Parathyroid adenoma (tissue), 2 donors: ENCODE data around the gene POFUT2.

Experiments used
- H2AFZ ChIP-seq: fragments of 300-600 bp; sonication (generic); one replicate; pipeline ENCODE4 v1.7.0; 2017; ENCODE audit warnings: antibody characterized with exemption, mild to moderate bottlenecking
- H3K27ac ChIP-seq: fragments of 300-600 bp; sonication (generic); one replicate; pipeline ENCODE4 v1.7.0; 2017
- H3K27me3 ChIP-seq: fragments of 300-600 bp; sonication (generic); one replicate; pipeline ENCODE4 v1.7.0; 2017; ENCODE audit warnings: low read length; ENCODE audit not compliant: control insufficient read depth, insufficient read depth
- H3K36me3 ChIP-seq: fragments of 300-600 bp; sonication (generic); one replicate; pipeline ENCODE4 v1.7.0; 2017; ENCODE audit warnings: low read length; ENCODE audit not compliant: control insufficient read depth, insufficient read depth
- H3K4me1 ChIP-seq: fragments of 300-600 bp; sonication (generic); one replicate; pipeline ENCODE4 v1.7.0; 2017; ENCODE audit warnings: control low read depth
- H3K4me2 ChIP-seq: fragments of 300-600 bp; sonication (generic); one replicate; pipeline ENCODE4 v1.7.0; 2017; ENCODE audit warnings: low read length
- H3K4me3 ChIP-seq: fragments of 300-600 bp; sonication (generic); one replicate; pipeline ENCODE4 v1.7.0; 2017; ENCODE audit warnings: low read depth, low read length
- H3K79me2 ChIP-seq: fragments of 300-600 bp; sonication (generic); one replicate; pipeline ENCODE4 v1.7.0; 2017; ENCODE audit warnings: control low read depth
- H3K9ac ChIP-seq: fragments of 300-600 bp; sonication (generic); one replicate; pipeline ENCODE4 v1.7.0; 2017; ENCODE audit warnings: mild to moderate bottlenecking
- H3K9me3 ChIP-seq: fragments of 300-600 bp; sonication (generic); one replicate; pipeline ENCODE4 v1.7.0; 2017; ENCODE audit warnings: low read length; ENCODE audit not compliant: control insufficient read depth
- CTCF ChIP-seq: fragments of 300-600 bp; sonication (generic); IDR thresholded peaks from one replicate; pipeline ENCODE4 v1.7.0; 2017; ENCODE audit warnings: antibody characterized with exemption, mild to moderate bottlenecking
- donor health status: primary hyperparathyroidism.

POFUT2 gene

GRCh38 chr21:45259206-45259840 lies 28.4 kb downstream of the POFUT2 start:
- H3K27me3 ChIP-seq, result no peaks in the 10 kb centered on the region
- no peaks in the 10 kb centered on the region for H3K4me1 ChIP-seq
- no peaks in the 10 kb centered on the region for H3K36me3 ChIP-seq
- no peak for TF ChIP-seq CTCF
- H3K4me3 ChIP-seq, result no peak overlapping the region
- no peaks in the 10 kb centered on the region for H3K79me2 ChIP-seq
- no peak overlapping the region for H3K27ac ChIP-seq
- no peak overlapping the region for H3K9ac ChIP-seq
- no peak overlapping the region for H3K4me2 ChIP-seq
- H3K9me3 ChIP-seq, result no peaks in the 10 kb centered on the region
- H2AFZ ChIP-seq, result no peak overlapping the region

- H3K9ac ChIP-seq, result no peak overlapping the region
- H3K27ac ChIP-seq, result no peak overlapping the region
- H3K4me2 ChIP-seq, result no peak overlapping the region
- H3K79me2 ChIP-seq, result no peaks in the 10 kb centered on the region
- no peaks in the 10 kb centered on the region for H3K27me3 ChIP-seq
- TF ChIP-seq CTCF, result no peak
- no peaks in the 10 kb centered on the region for H3K9me3 ChIP-seq
- H3K4me1 ChIP-seq, result no peaks in the 10 kb centered on the region
- H2AFZ ChIP-seq, result no peak overlapping the region
- no peaks in the 10 kb centered on the region for H3K36me3 ChIP-seq
- no peak overlapping the region for H3K4me3 ChIP-seq
Measured at GRCh38 chr21:45258466-45258865, 29.2 kb downstream of the POFUT2 start.

GRCh38 chr21:45257673-45258341 lies 29.9 kb downstream of the POFUT2 start:
- H3K4me1 ChIP-seq, result no peaks in the 10 kb centered on the region
- no peak overlapping the region for H2AFZ ChIP-seq
- H3K36me3 ChIP-seq, result no peaks in the 10 kb centered on the region
- no peaks in the 10 kb centered on the region for H3K79me2 ChIP-seq
- no peak overlapping the region for H3K4me2 ChIP-seq
- H3K9me3 ChIP-seq, result no peaks in the 10 kb centered on the region
- no peak overlapping the region for H3K4me3 ChIP-seq
- no peak overlapping the region for H3K9ac ChIP-seq
- no peak for TF ChIP-seq CTCF
- no peaks in the 10 kb centered on the region for H3K27me3 ChIP-seq
- no peak overlapping the region for H3K27ac ChIP-seq

- no peak overlapping the region for H2AFZ ChIP-seq
- no peaks in the 10 kb centered on the region for H3K27me3 ChIP-seq
- no peaks in the 10 kb centered on the region for H3K9me3 ChIP-seq
- no peak overlapping the region for H3K9ac ChIP-seq
- no peak for TF ChIP-seq CTCF
- no peak overlapping the region for H3K4me2 ChIP-seq
- no peaks in the 10 kb centered on the region for H3K36me3 ChIP-seq
- no peak overlapping the region for H3K4me3 ChIP-seq
- H3K27ac ChIP-seq, result no peak overlapping the region
- no peaks in the 10 kb centered on the region for H3K79me2 ChIP-seq
- no peaks in the 10 kb centered on the region for H3K4me1 ChIP-seq
Measured at GRCh38 chr21:45256912-45257672, 30.6 kb downstream of the POFUT2 start.
